Transverse colon (tissue), 4 donors: Measurements from ENCODE around the gene PDE2A. TPM values are rescaled to one million over a fixed set of nuclear protein-coding genes. Genes with fewer than 3 reads are reported as not detected.

Experiments
- DNase-seq: peaks from one replicate; pipeline ENCODE4 v3.0.0-alpha.2; 2019
- H3K27ac ChIP-seq, 4 donors: fragments of 200-600 bp; sonication (generic); 2 replicates each; pipeline ENCODE4 v1.5.1; 2016 to 2018; ENCODE audit warnings: inconsistent platforms in 4 of 4
- H3K27me3 ChIP-seq: fragments of 200-600 bp; sonication (generic); 2 replicates; pipeline ENCODE4 v1.5.1; 2017; ENCODE audit warnings: inconsistent platforms
- H3K36me3 ChIP-seq, 4 donors: fragments of 200-600 bp; sonication (generic); 2 replicates each; pipeline ENCODE4 v1.5.1; 2017 to 2019; ENCODE audit warnings: inconsistent platforms in 4 of 4
- H3K4me1 ChIP-seq, 4 donors: fragments of 200-600 bp; sonication (generic); 2 replicates each; pipeline ENCODE4 v1.5.1; 2017 to 2020; ENCODE audit warnings: inconsistent platforms in 4 of 4
- H3K4me3 ChIP-seq, 4 donors: fragments of 200-600 bp; sonication (generic); 1 replicate in 1 of 4; 2 replicates in 3 of 4; pipeline versions ENCODE4 v1.5.1 to v1.6.1; 2017 to 2019; ENCODE audit warnings: inconsistent platforms in 4 of 4
- H3K9me3 ChIP-seq, 2 donors: fragments of 200-600 bp; sonication (generic); 2 replicates each; pipeline ENCODE4 v1.5.1; 2017 to 2019; ENCODE audit warnings: inconsistent platforms in 2 of 2
- CTCF ChIP-seq, 5 experiments: fragments of 200-600 bp in 3 of 5; fragments of 450-650 bp in 2 of 5; sonication (generic) in 3 of 5; IDR thresholded peaks; 1 replicate in 2 of 5; 2 replicates in 3 of 5; pipeline ENCODE4 v1.5.1; 2016 to 2017; ENCODE audit warnings: antibody characterized with exemption in 5 of 5, inconsistent platforms in 3 of 5, mild to moderate bottlenecking in 2 of 5, moderate library complexity in 1 of 5
- EP300 ChIP-seq: sonication (generic); formaldehyde crosslinking; IDR thresholded peaks from one replicate; pipeline ENCODE4 v1.6.1; 2017; ENCODE audit warnings: antibody characterized with exemption, low read depth
- POLR2A ChIP-seq: fragments of 450-650 bp; IDR thresholded peaks from one replicate; pipeline ENCODE4 v1.6.1; 2016; ENCODE audit warnings: antibody characterized with exemption, mild to moderate bottlenecking, moderate library complexity
- POLR2AphosphoS5 ChIP-seq, 3 donors: sonication (generic); formaldehyde crosslinking; IDR thresholded peaks; one replicate each; pipeline ENCODE4 v1.6.1; 2016; ENCODE audit warnings: antibody characterized with exemption in 3 of 3
- WGBS, 2 donors: methylation state at CpG; one replicate each; pipeline ENCODE4 v1.1.5; 2018; ENCODE audit warnings: low coverage in 1 of 2; 5-methylcytosine and 5-hydroxymethylcytosine counted together
- in situ Hi-C, 4 donors: fragments of 200-750 bp; cut with MboI; loops; one replicate each; pipeline versions ENCODE4 v1.15.0 to v1.15.1; 2017; ENCODE audit warnings: low sequenced_read_pairs in 3 of 4, low pct_ligation_motif_present in 1 of 4, low pct_unique_long_range_greater_than_20kb in 1 of 4
- intact Hi-C: fragments of 100-400 bp; cut with DNase I; formaldehyde crosslinking; loops from one replicate; pipeline ENCODE4 v1.15.1; 2023; ENCODE audit warnings: low total_unique reads
- total RNA-seq, 4 donors: library from RNA; depleted of rRNA; stranded (reverse); fragments of >200 nt; gene quantifications; one replicate each; pipeline ENCODE4 v1.1.0, GENCODE V29; 2016

PDE2A gene
- total RNA-seq, 4 donors from 2014 or later = 6.6 to 41.9 (median 17.1) TPM

- in situ Hi-C loops (loop anchor here in 3 of 4 donors (25.0 kb wide), 2 partner anchors 169 to 194 kb away; no protein-coding TSS in a partner anchor), intact Hi-C loops (no loop called here)
- no peak for TF ChIP-seq POLR2A
- TF ChIP-seq POLR2AphosphoS5 (IDR thresholded peaks at IDR 0.05) = no peak
- TF ChIP-seq EP300 = no peak
- TF ChIP-seq CTCF (IDR thresholded peaks at IDR 0.05) = no peak
- H3K27ac ChIP-seq = no peak overlapping the region
- H3K4me1 ChIP-seq = no peaks in the 10 kb centered on the region
- H3K36me3 ChIP-seq = no peaks in the 10 kb centered on the region
- WGBS, 2 donors = 72% methylated on average over 11 of the region's 11 CpGs; no CpG with 5 or more reads in 1 of the 2 donors
- H3K9me3 ChIP-seq = no peaks in the 10 kb centered on the region
- H3K27me3 ChIP-seq = peaks cover 6% of the 10 kb centered on the region
- no peak overlapping the region for H3K4me3 ChIP-seq
- DNase-seq = no peak
These were observed 18.2 kb downstream of the PDE2A start for GRCh38 chr11:72655896-72656464.

GRCh38 chr11:72655014-72655413 is 19.2 kb downstream of the PDE2A start:
- H3K27ac ChIP-seq = no peak overlapping the region
- no peaks in the 10 kb centered on the region for H3K36me3 ChIP-seq
- no peak for DNase-seq
- TF ChIP-seq EP300 = no peak
- TF ChIP-seq CTCF (IDR thresholded peaks at IDR 0.05) = no peak
- no peak for TF ChIP-seq POLR2AphosphoS5 (IDR thresholded peaks at IDR 0.05)
- no peak for TF ChIP-seq POLR2A
- H3K4me1 ChIP-seq = no peaks in the 10 kb centered on the region
- H3K9me3 ChIP-seq = no peaks in the 10 kb centered on the region
- no peak overlapping the region for H3K4me3 ChIP-seq
- in situ Hi-C loops = loop anchor here in 3 of 4 donors (25.0 kb wide), 2 partner anchors 168 to 193 kb away; no protein-coding TSS in a partner anchor
- intact Hi-C loops = no loop called here
- peaks cover 6% of the 10 kb centered on the region for H3K27me3 ChIP-seq
- 67% methylated on average over 8 of the region's 8 CpGs; no CpG with 5 or more reads in 1 of the 2 donors for WGBS, 2 donors

GRCh38 chr11:72653649-72654048 is 20.6 kb downstream of the PDE2A start:
- Histone ChIP-seq H3K27me3 (peaks cover 6% of the 10 kb centered on the region), H3K27ac (no peak overlapping the region), H3K36me3 (no peaks in the 10 kb centered on the region), H3K4me1 (no peaks in the 10 kb centered on the region), H3K4me3 (no peak overlapping the region), H3K9me3 (no peaks in the 10 kb centered on the region)
- no peak for DNase-seq
- WGBS, 2 donors = 66 to 80% methylated on average over 1 to 3 of the region's 3 CpGs
- in situ Hi-C loops = loop anchor here in 3 of 4 donors (25.0 kb wide), 2 partner anchors 166 to 191 kb away; no protein-coding TSS in a partner anchor
- intact Hi-C loops = no loop called here
- no peak for TF ChIP-seq POLR2AphosphoS5 (IDR thresholded peaks at IDR 0.05)
- no peak for TF ChIP-seq CTCF (IDR thresholded peaks at IDR 0.05)
- TF ChIP-seq POLR2A = no peak
- no peak for TF ChIP-seq EP300

GRCh38 chr11:72652873-72653630 is 21.2 kb downstream of the PDE2A start:
- Histone ChIP-seq H3K36me3 (no peaks in the 10 kb centered on the region), H3K27me3 (peaks cover 6% of the 10 kb centered on the region), H3K9me3 (no peaks in the 10 kb centered on the region), H3K27ac (no peak overlapping the region), H3K4me1 (no peaks in the 10 kb centered on the region), H3K4me3 (no peak overlapping the region)
- DNase-seq = no peak
- WGBS, 2 donors = 73% methylated on average over 13 of the region's 13 CpGs; no CpG with 5 or more reads in 1 of the 2 donors
- intact Hi-C loops = no loop called here
- in situ Hi-C loops = loop anchor here in 3 of 4 donors (25.0 kb wide), 2 partner anchors 166 to 191 kb away; no protein-coding TSS in a partner anchor
- TF ChIP-seq POLR2AphosphoS5 (IDR thresholded peaks at IDR 0.05) = no peak
- TF ChIP-seq POLR2A = no peak
- no peak for TF ChIP-seq CTCF (IDR thresholded peaks at IDR 0.05)
